WTC11 (cell line): Measurements from ENCODE around the gene CACNA2D3. TPM values are rescaled to one million over a fixed set of nuclear protein-coding genes. Genes with fewer than 3 reads are reported as not detected.
A peak's percentile ranks its signal among the peaks of the same experiment; 100 is the strongest.

ENCODE experiments used
- ATAC-seq: fragments of 200-7000 bp; cut with Tn5 transposase; 2 replicates; pipeline ENCODE4 v1.10.0; 2021; ENCODE audit warnings: mild to moderate bottlenecking, moderate library complexity
- CTCF ChIA-PET: fragments of 300-600 bp; sonication (Branson Sonifier 250); formaldehyde crosslinking; loops from one replicate; lab custom pipeline; 2021; ENCODE audit warnings: antibody characterized with exemption; lab: Charles Lee
- POLR2A ChIA-PET: fragments of 350-600 bp; sonication (Branson Sonifier 250); formaldehyde crosslinking; loops from one replicate; lab custom pipeline; 2021; ENCODE audit warnings: antibody characterized with exemption; lab: Charles Lee
- DNase-seq: peaks from one replicate; pipeline ENCODE4 v3.0.0; 2021; ENCODE audit warnings: low spot score
- H3K27ac Mint-ChIP-seq: 2 replicates; pipeline ENCODE4 v1.8.0; 2021; ENCODE audit warnings: mixed read lengths
- H3K27me3 Mint-ChIP-seq: 2 replicates; pipeline ENCODE4 v1.8.0; 2021; ENCODE audit warnings: low read depth, mild to moderate bottlenecking, moderate library complexity, mixed read lengths
- H3K36me3 Mint-ChIP-seq: 2 replicates; pipeline ENCODE4 v1.8.0; 2021; ENCODE audit warnings: mixed read lengths
- H3K4me1 Mint-ChIP-seq: 2 replicates; pipeline ENCODE4 v1.8.0; 2022; ENCODE audit warnings: mixed read lengths
- H3K4me3 Mint-ChIP-seq: 2 replicates; pipeline ENCODE4 v1.8.0; 2021; ENCODE audit warnings: mild to moderate bottlenecking, moderate library complexity, mixed read lengths
- H3K9me3 Mint-ChIP-seq: 2 replicates; pipeline ENCODE4 v1.8.0; 2021; ENCODE audit warnings: mixed read lengths
- ATF2 ChIP-seq: sonication (generic); formaldehyde crosslinking; IDR thresholded peaks from 2 replicates; pipeline ENCODE4 v1.8.1; 2022; ENCODE audit warnings: low read depth, missing genetic modification reagents, borderline replicate concordance
- CREM ChIP-seq: sonication (generic); formaldehyde crosslinking; IDR thresholded peaks from 2 replicates; pipeline ENCODE4 v1.8.1; 2022; ENCODE audit warnings: mild to moderate bottlenecking, missing genetic modification reagents, moderate library complexity
- CTCF ChIP-seq: fragments of 200-600 bp; IDR thresholded peaks from 2 replicates; pipeline ENCODE4 v1.8.0; 2022; ENCODE audit warnings: antibody characterized with exemption
- FOXP1 ChIP-seq: sonication (generic); formaldehyde crosslinking; IDR thresholded peaks from 2 replicates; pipeline ENCODE4 v1.8.0; 2022; ENCODE audit warnings: missing genetic modification reagents, mild to moderate bottlenecking, moderate library complexity, borderline replicate concordance
- KAT7 ChIP-seq: sonication (generic); formaldehyde crosslinking; IDR thresholded peaks from 2 replicates; pipeline ENCODE4 v1.8.1; 2023; ENCODE audit warnings: missing genetic modification reagents, mild to moderate bottlenecking, borderline replicate concordance
- NR1H2 ChIP-seq: sonication (generic); formaldehyde crosslinking; IDR thresholded peaks from 2 replicates; pipeline ENCODE4 v1.9.0; 2021; ENCODE audit warnings: mild to moderate bottlenecking, moderate library complexity, missing genetic modification reagents
- NR2C2 ChIP-seq: sonication (generic); formaldehyde crosslinking; IDR thresholded peaks from 2 replicates; pipeline ENCODE4 v1.8.0; 2022; ENCODE audit warnings: mild to moderate bottlenecking, missing genetic modification reagents
- SMAD4 ChIP-seq: sonication (generic); formaldehyde crosslinking; IDR thresholded peaks from 2 replicates; pipeline ENCODE4 v1.8.0; 2022; ENCODE audit warnings: mild to moderate bottlenecking, missing genetic modification reagents
- TEAD4 ChIP-seq: sonication (generic); formaldehyde crosslinking; IDR thresholded peaks from 2 replicates; pipeline ENCODE4 v1.8.0; 2022; ENCODE audit warnings: mild to moderate bottlenecking, missing genetic modification reagents
- TP53 ChIP-seq: sonication (generic); formaldehyde crosslinking; IDR thresholded peaks from 2 replicates; pipeline ENCODE4 v1.8.1; 2023; ENCODE audit warnings: mild to moderate bottlenecking, missing genetic modification reagents
- USF2 ChIP-seq: sonication (generic); formaldehyde crosslinking; IDR thresholded peaks from 2 replicates; pipeline ENCODE4 v1.8.1; 2023; ENCODE audit warnings: mild to moderate bottlenecking, missing genetic modification reagents, moderate library complexity
- ZNF121 ChIP-seq: sonication (generic); formaldehyde crosslinking; IDR thresholded peaks from 2 replicates; pipeline ENCODE4 v1.8.0; 2023; ENCODE audit warnings: missing genetic modification reagents
- ZNF317 ChIP-seq: sonication (generic); formaldehyde crosslinking; IDR thresholded peaks from 2 replicates; pipeline ENCODE4 v1.8.1; 2023; ENCODE audit warnings: low read depth, mild to moderate bottlenecking, moderate library complexity, missing genetic modification reagents, borderline replicate concordance
- ZNF416 ChIP-seq: fragments of 250-450 bp; sonication (Bioruptor Pico); IDR thresholded peaks from 2 replicates; pipeline ENCODE4 v1.9.0; 2021; ENCODE audit warnings: mild to moderate bottlenecking, inconsistent platforms
- total RNA-seq: library from RNA; stranded (reverse); gene quantifications from 3 replicates; pipeline ENCODE4 v1.2.3, GENCODE V29; 2021
- TF ChIP-seq, protein P1 (sequence below): fragments of 250-450 bp; sonication (Bioruptor Pico); conservative IDR thresholded peaks from 2 replicates; pipeline ENCODE4 v1.9.0; 2021; ENCODE audit warnings: mild to moderate bottlenecking
- TF ChIP-seq, protein P2 (sequence below): sonication (generic); formaldehyde crosslinking; IDR thresholded peaks from 2 replicates; pipeline ENCODE4 v1.8.0; 2022; ENCODE audit warnings: mild to moderate bottlenecking, missing genetic modification reagents
- TF ChIP-seq, protein P3 (sequence below): sonication (generic); formaldehyde crosslinking; IDR thresholded peaks from 2 replicates; pipeline ENCODE4 v1.8.1; 2023; ENCODE audit warnings: mild to moderate bottlenecking, missing genetic modification reagents
- TF ChIP-seq, protein P4 (sequence below): sonication (generic); formaldehyde crosslinking; IDR thresholded peaks from 2 replicates; pipeline ENCODE4 v1.8.1; 2022; ENCODE audit warnings: mild to moderate bottlenecking, missing genetic modification reagents, moderate library complexity, borderline replicate concordance

Gene CACNA2D3
- total RNA-seq, 1 experiment from 2014 or later = 5.0 TPM

GRCh38 chr3:55030938-55031337, 908.6 kb downstream of the CACNA2D3 start:
- TF ChIP-seq TEAD4 (CRISPR knock-in tag) (no peak), ZNF416 (CRISPR knock-in tag) (no peak), ZNF317 (CRISPR knock-in tag) (no peak), SMAD4 (no peak), ZNF121 (CRISPR knock-in tag) (no peak), KAT7 (no peak), CTCF (no peak)
- TF ChIP-seq, protein P1, sequence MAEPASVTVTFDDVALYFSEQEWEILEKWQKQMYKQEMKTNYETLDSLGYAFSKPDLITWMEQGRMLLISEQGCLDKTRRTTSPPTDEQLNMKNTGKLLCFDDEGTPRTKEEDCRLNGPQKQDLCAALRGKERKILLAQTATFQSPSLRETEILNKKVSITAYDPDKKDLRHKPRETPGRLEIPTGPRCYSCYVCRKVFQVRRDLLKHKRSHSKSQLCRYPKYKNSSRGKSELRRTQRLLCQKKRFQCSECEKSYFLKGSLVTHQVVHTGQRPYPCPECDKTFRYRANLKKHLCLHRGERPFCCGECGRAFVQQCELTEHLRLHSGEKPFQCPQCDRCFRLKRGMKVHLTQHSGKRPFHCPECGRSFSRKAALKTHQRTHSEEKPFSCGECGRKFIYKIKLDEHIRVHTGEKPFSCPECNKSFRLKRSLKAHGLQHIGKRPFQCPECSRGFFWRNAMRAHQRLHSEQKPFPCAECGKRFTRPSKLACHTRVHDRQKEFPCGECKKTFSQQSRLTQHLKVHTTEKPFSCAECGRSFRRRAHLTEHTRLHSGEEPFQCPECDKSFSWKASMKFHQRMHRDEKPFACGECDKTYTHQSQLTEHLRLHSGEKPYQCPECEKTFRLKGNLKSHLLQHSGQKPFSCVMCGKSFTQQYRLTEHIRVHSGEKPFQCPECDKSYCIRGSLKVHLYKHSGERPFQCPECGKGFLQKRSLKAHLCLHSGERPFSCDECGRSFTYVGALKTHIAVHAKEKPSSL (CRISPR knock-in tag) = no peak
- TF ChIP-seq, protein P2, sequence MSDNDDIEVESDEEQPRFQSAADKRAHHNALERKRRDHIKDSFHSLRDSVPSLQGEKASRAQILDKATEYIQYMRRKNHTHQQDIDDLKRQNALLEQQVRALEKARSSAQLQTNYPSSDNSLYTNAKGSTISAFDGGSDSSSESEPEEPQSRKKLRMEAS (CRISPR knock-in tag) = no peak
- TF ChIP-seq, protein P3, sequence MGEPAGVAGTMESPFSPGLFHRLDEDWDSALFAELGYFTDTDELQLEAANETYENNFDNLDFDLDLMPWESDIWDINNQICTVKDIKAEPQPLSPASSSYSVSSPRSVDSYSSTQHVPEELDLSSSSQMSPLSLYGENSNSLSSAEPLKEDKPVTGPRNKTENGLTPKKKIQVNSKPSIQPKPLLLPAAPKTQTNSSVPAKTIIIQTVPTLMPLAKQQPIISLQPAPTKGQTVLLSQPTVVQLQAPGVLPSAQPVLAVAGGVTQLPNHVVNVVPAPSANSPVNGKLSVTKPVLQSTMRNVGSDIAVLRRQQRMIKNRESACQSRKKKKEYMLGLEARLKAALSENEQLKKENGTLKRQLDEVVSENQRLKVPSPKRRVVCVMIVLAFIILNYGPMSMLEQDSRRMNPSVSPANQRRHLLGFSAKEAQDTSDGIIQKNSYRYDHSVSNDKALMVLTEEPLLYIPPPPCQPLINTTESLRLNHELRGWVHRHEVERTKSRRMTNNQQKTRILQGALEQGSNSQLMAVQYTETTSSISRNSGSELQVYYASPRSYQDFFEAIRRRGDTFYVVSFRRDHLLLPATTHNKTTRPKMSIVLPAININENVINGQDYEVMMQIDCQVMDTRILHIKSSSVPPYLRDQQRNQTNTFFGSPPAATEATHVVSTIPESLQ (CRISPR knock-in tag) = no peak
- TF ChIP-seq, all 79 proteins: peak for 0
- Mint-ChIP-seq H3K9me3 (no peaks in the 10 kb centered on the region), H3K4me3 (no peak overlapping the region), H3K27ac (no peak overlapping the region), H3K36me3 (no peaks in the 10 kb centered on the region), H3K4me1 (0 out of 2 replicates have a peak, but pooled peaks cover 3% of the 10 kb centered on the region), H3K27me3 (no peaks in the 10 kb centered on the region; the same call in 1 of the 2 replicates)
- DNase-seq (no peak), ATAC-seq (no peak)
- CTCF ChIA-PET = no interaction called here
- POLR2A ChIA-PET = no interaction called here

DNA sequence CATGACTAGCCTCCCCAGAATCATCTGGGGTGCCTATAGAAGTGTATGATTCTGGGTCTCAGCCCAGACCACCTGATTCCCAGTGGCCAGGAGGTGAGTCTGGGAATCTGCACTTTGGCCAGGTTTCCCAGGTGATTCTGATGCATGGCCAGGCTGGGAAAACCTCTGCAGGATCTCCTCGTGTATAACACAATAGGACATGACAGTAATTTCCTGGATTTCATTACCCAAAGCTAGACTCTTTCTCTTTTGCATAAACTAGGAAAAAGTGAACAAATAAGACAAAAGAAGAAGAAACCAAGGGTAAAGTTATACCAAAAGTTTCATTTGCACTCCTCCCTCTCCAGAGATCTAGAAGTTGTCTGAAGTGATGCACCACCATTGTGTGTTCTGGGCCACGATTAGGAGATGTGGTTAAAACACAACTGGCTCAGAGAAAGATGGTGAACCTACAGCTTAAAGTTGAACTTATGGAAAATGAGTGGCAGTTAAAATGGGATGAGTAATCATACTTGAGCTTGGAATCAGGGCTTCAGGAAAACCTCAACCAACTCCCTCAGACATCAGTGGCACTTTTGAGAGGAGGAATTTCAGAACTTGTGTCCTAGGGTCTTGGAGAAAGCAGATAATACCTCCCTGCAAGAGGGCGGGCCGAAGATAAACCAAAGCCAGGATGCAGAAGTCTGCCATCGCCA, 914.7 kb downstream of the CACNA2D3 start:
- ATAC-seq (no peak), DNase-seq (no peak)
- ChIA-PET POLR2A (no interaction called here), CTCF (no interaction called here)
- H3K27ac Mint-ChIP-seq = 0 out of 2 replicates have a peak overlapping the region, but pooled peaks have one; percentile 53
- H3K27me3 Mint-ChIP-seq = no peaks in the 10 kb centered on the region
- 0 out of 2 replicates have a peak, but pooled peaks cover 3% of the 10 kb centered on the region for H3K4me1 Mint-ChIP-seq
- TF ChIP-seq NR1H2 (CRISPR knock-in tag) (no peak), ATF2 (no peak), TP53 (no peak), NR2C2 (no peak), CREM (CRISPR knock-in tag) (no peak), USF2 (CRISPR knock-in tag) (no peak), FOXP1 (CRISPR knock-in tag) (no peak)
- TF ChIP-seq, protein P4, sequence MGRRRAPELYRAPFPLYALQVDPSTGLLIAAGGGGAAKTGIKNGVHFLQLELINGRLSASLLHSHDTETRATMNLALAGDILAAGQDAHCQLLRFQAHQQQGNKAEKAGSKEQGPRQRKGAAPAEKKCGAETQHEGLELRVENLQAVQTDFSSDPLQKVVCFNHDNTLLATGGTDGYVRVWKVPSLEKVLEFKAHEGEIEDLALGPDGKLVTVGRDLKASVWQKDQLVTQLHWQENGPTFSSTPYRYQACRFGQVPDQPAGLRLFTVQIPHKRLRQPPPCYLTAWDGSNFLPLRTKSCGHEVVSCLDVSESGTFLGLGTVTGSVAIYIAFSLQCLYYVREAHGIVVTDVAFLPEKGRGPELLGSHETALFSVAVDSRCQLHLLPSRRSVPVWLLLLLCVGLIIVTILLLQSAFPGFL (CRISPR knock-in tag) = no peak
- no peaks in the 10 kb centered on the region for H3K9me3 Mint-ChIP-seq
- H3K36me3 Mint-ChIP-seq = no peaks in the 10 kb centered on the region
- no peak overlapping the region for H3K4me3 Mint-ChIP-seq
